Right hindlimb (tissue), 1 donor: ENCODE data around the gene COL23A1.

Experiments used
- DNase-seq: peaks from one replicate; pipeline ENCODE4 v3.0.0-alpha.2; 2018

COL23A1 gene

GRCh38 chr5:178553517-178553916, 36.7 kb downstream of the COL23A1 start:
- DNase-seq: no peak

GRCh38 chr5:178551468-178551867, 38.7 kb downstream of the COL23A1 start:
- no peak for DNase-seq

GRCh38 chr5:178551059-178551458, 39.1 kb downstream of the COL23A1 start:
- no peak for DNase-seq

- no peak for DNase-seq
Measured at GRCh38 chr5:178548746-178549145, 41.4 kb downstream of the COL23A1 start.

- no peak for DNase-seq
Measured at GRCh38 chr5:178547753-178548415, 42.3 kb downstream of the COL23A1 start.

GRCh38 chr5:178547052-178547666, 43.0 kb downstream of the COL23A1 start:
- DNase-seq: no peak

- no peak for DNase-seq
Measured at GRCh38 chr5:178546675-178547033, 43.5 kb downstream of the COL23A1 start.

GRCh38 chr5:178545941-178546674, 44.1 kb downstream of the COL23A1 start:
- no peak for DNase-seq

GRCh38 chr5:178545176-178545575, 45.0 kb downstream of the COL23A1 start:
- DNase-seq: no peak

GRCh38 chr5:178544166-178544834, 45.9 kb downstream of the COL23A1 start:
- no peak for DNase-seq

- DNase-seq: no peak
Measured at GRCh38 chr5:178542455-178542854, 47.7 kb downstream of the COL23A1 start.

GRCh38 chr5:178540526-178540925, 49.7 kb downstream of the COL23A1 start:
- DNase-seq: no peak

GRCh38 chr5:178538741-178539229, 51.4 kb downstream of the COL23A1 start:
- DNase-seq: no peak

GRCh38 chr5:178537467-178538371, 52.5 kb downstream of the COL23A1 start:
- no peak for DNase-seq

GRCh38 chr5:178536541-178537466, 53.4 kb downstream of the COL23A1 start:
- DNase-seq: no peak

GRCh38 chr5:178535299-178536175, 54.7 kb downstream of the COL23A1 start:
- no peak for DNase-seq

- no peak for DNase-seq
Measured at GRCh38 chr5:178533136-178533535, 57.1 kb downstream of the COL23A1 start.

- DNase-seq: no peak
Measured at GRCh38 chr5:178532666-178533065, 57.5 kb downstream of the COL23A1 start.

- no peak for DNase-seq
Measured at GRCh38 chr5:178532236-178532635, 58.0 kb downstream of the COL23A1 start.

GRCh38 chr5:178531786-178532185, 58.4 kb downstream of the COL23A1 start:
- DNase-seq: no peak
